ENCODE results near the gene RASSF10.

The RASSF10 gene

GRCh38 chr11:13030857-13031256, 21.7 kb downstream of the RASSF10 start:
- POLR2A ChIA-PET = interaction anchor here (0.6 kb wide), 1 partner anchor 30 kb away, joined by 8 read pairs; no protein-coding TSS in a partner anchor
- peaks cover 0 to 11% (median 5%) of the 10 kb centered on the region in 5 experiments for H3K27me3 ChIP-seq (replicated peaks in 2 of 5; ENCODE audit: control insufficient read depth in 4 of 5, insufficient read depth in 5 of 5, low read length in 4 of 5)
- H3K27ac ChIP-seq (ENCODE audit: insufficient read depth in 1 of 2, low read depth in 1 of 2, low read length in 2 of 2, poor library complexity in 1 of 2, severe bottlenecking in 2 of 2) = no peak overlapping the region
- CTCF ChIA-PET = no interaction called here
- no peak for DNase-seq
- H3K4me3 ChIP-seq (ENCODE audit: control insufficient read depth in 1 of 7, extremely low read depth in 1 of 7, insufficient read depth in 4 of 7, low read depth in 2 of 7, low read length in 6 of 7) = no peak overlapping the region
- no peaks in the 10 kb centered on the region for H3K4me1 ChIP-seq (ENCODE audit: control extremely low read depth in 1 of 4, control insufficient read depth in 4 of 4, insufficient read depth in 4 of 4, low read length in 3 of 4)
- H3K36me3 ChIP-seq (ENCODE audit: control insufficient read depth in 4 of 4, insufficient read depth in 4 of 4, low read length in 3 of 4) = no peaks in the 10 kb centered on the region
- H3K9me3 ChIP-seq (ENCODE audit: control extremely low read depth in 1 of 5, control insufficient read depth in 4 of 5, insufficient read depth in 2 of 5, low read depth in 1 of 5, low read length in 4 of 5) = peaks cover 0 to 3% (median 0%) of the 10 kb centered on the region in 5 experiments
- WGBS (ENCODE audit: insufficient coverage) = 90% methylated on average over 3 of the region's 3 CpGs

GRCh38 chr11:13031349-13031748, 22.2 kb downstream of the RASSF10 start:
- CTCF ChIA-PET = no interaction called here
- no peaks in the 10 kb centered on the region for H3K4me1 ChIP-seq (ENCODE audit: control extremely low read depth in 1 of 4, control insufficient read depth in 4 of 4, insufficient read depth in 4 of 4, low read length in 3 of 4)
- H3K9me3 ChIP-seq (ENCODE audit: control extremely low read depth in 1 of 5, control insufficient read depth in 4 of 5, insufficient read depth in 2 of 5, low read depth in 1 of 5, low read length in 4 of 5) = peaks cover 0 to 3% (median 0%) of the 10 kb centered on the region in 5 experiments
- H3K27me3 ChIP-seq (replicated peaks in 2 of 5; ENCODE audit: control insufficient read depth in 4 of 5, insufficient read depth in 5 of 5, low read length in 4 of 5) = peaks cover 0 to 13% (median 5%) of the 10 kb centered on the region in 5 experiments
- no peak for DNase-seq
- no peak overlapping the region for H3K27ac ChIP-seq (ENCODE audit: insufficient read depth in 1 of 2, low read depth in 1 of 2, low read length in 2 of 2, poor library complexity in 1 of 2, severe bottlenecking in 2 of 2)
- H3K36me3 ChIP-seq (ENCODE audit: control insufficient read depth in 4 of 4, insufficient read depth in 4 of 4, low read length in 3 of 4) = no peaks in the 10 kb centered on the region
- H3K4me3 ChIP-seq (ENCODE audit: control insufficient read depth in 1 of 7, extremely low read depth in 1 of 7, insufficient read depth in 4 of 7, low read depth in 2 of 7, low read length in 6 of 7) = no peak overlapping the region
- POLR2A ChIA-PET = no interaction called here

- H3K4me1 ChIP-seq (ENCODE audit: control extremely low read depth in 1 of 4, control insufficient read depth in 4 of 4, insufficient read depth in 4 of 4, low read length in 3 of 4) = no peaks in the 10 kb centered on the region
- ChIA-PET CTCF (no interaction called here), POLR2A (no interaction called here)
- peaks cover 0 to 11% (median 3%) of the 10 kb centered on the region in 5 experiments for H3K27me3 ChIP-seq (replicated peaks in 2 of 5; ENCODE audit: control insufficient read depth in 4 of 5, insufficient read depth in 5 of 5, low read length in 4 of 5)
- H3K36me3 ChIP-seq (ENCODE audit: control insufficient read depth in 4 of 4, insufficient read depth in 4 of 4, low read length in 3 of 4) = no peaks in the 10 kb centered on the region
- no peak overlapping the region for H3K4me3 ChIP-seq (ENCODE audit: control insufficient read depth in 1 of 7, extremely low read depth in 1 of 7, insufficient read depth in 4 of 7, low read depth in 2 of 7, low read length in 6 of 7)
- peaks cover 0 to 1% (median 0%) of the 10 kb centered on the region in 5 experiments for H3K9me3 ChIP-seq (ENCODE audit: control extremely low read depth in 1 of 5, control insufficient read depth in 4 of 5, insufficient read depth in 2 of 5, low read depth in 1 of 5, low read length in 4 of 5)
- DNase-seq = no peak
- WGBS (ENCODE audit: insufficient coverage) = 98% methylated on average over 4 of the region's 4 CpGs
- no peak overlapping the region for H3K27ac ChIP-seq (ENCODE audit: insufficient read depth in 1 of 2, low read depth in 1 of 2, low read length in 2 of 2, poor library complexity in 1 of 2, severe bottlenecking in 2 of 2)
Measured at GRCh38 chr11:13033760-13034533, 24.8 kb downstream of the RASSF10 start.

- Histone ChIP-seq H3K4me3 (ENCODE audit: control insufficient read depth in 1 of 7, extremely low read depth in 1 of 7, insufficient read depth in 4 of 7, low read depth in 2 of 7, low read length in 6 of 7) (no peak overlapping the region), H3K27ac (ENCODE audit: insufficient read depth in 1 of 2, low read depth in 1 of 2, low read length in 2 of 2, poor library complexity in 1 of 2, severe bottlenecking in 2 of 2) (no peak overlapping the region), H3K4me1 (ENCODE audit: control extremely low read depth in 1 of 4, control insufficient read depth in 4 of 4, insufficient read depth in 4 of 4, low read length in 3 of 4) (no peaks in the 10 kb centered on the region), H3K36me3 (ENCODE audit: control insufficient read depth in 4 of 4, insufficient read depth in 4 of 4, low read length in 3 of 4) (no peaks in the 10 kb centered on the region), H3K9me3 (ENCODE audit: control extremely low read depth in 1 of 5, control insufficient read depth in 4 of 5, insufficient read depth in 2 of 5, low read depth in 1 of 5, low read length in 4 of 5) (no peaks in the 10 kb centered on the region), H3K27me3 (replicated peaks in 2 of 5; ENCODE audit: control insufficient read depth in 4 of 5, insufficient read depth in 5 of 5, low read length in 4 of 5) (peaks cover 0 to 11% (median 4%) of the 10 kb centered on the region in 5 experiments)
- DNase-seq = no peak
- ChIA-PET POLR2A (no interaction called here), CTCF (no interaction called here)
- WGBS (ENCODE audit: insufficient coverage) = 80% methylated on average over 1 of the region's 4 CpGs
Measured at GRCh38 chr11:13035711-13036110, 26.6 kb downstream of the RASSF10 start.

GRCh38 chr11:13036235-13036634, 27.1 kb downstream of the RASSF10 start:
- Histone ChIP-seq H3K36me3 (ENCODE audit: control insufficient read depth in 4 of 4, insufficient read depth in 4 of 4, low read length in 3 of 4) (no peaks in the 10 kb centered on the region), H3K4me3 (ENCODE audit: control insufficient read depth in 1 of 7, extremely low read depth in 1 of 7, insufficient read depth in 4 of 7, low read depth in 2 of 7, low read length in 6 of 7) (no peak overlapping the region), H3K27ac (ENCODE audit: insufficient read depth in 1 of 2, low read depth in 1 of 2, low read length in 2 of 2, poor library complexity in 1 of 2, severe bottlenecking in 2 of 2) (no peak overlapping the region), H3K27me3 (replicated peaks in 2 of 5; ENCODE audit: control insufficient read depth in 4 of 5, insufficient read depth in 5 of 5, low read length in 4 of 5) (peaks cover 0 to 8% (median 4%) of the 10 kb centered on the region in 5 experiments), H3K4me1 (ENCODE audit: control extremely low read depth in 1 of 4, control insufficient read depth in 4 of 4, insufficient read depth in 4 of 4, low read length in 3 of 4) (no peaks in the 10 kb centered on the region), H3K9me3 (ENCODE audit: control extremely low read depth in 1 of 5, control insufficient read depth in 4 of 5, insufficient read depth in 2 of 5, low read depth in 1 of 5, low read length in 4 of 5) (no peaks in the 10 kb centered on the region)
- ChIA-PET CTCF (interaction anchor here (1.1 kb wide), 1 partner anchor 11 kb away, joined by 3 read pairs; no protein-coding TSS in a partner anchor), POLR2A (no interaction called here)
- no peak for DNase-seq

- ChIA-PET POLR2A (no interaction called here), CTCF (no interaction called here)
- Histone ChIP-seq H3K9me3 (ENCODE audit: control extremely low read depth in 1 of 5, control insufficient read depth in 4 of 5, insufficient read depth in 2 of 5, low read depth in 1 of 5, low read length in 4 of 5) (no peaks in the 10 kb centered on the region), H3K27ac (ENCODE audit: insufficient read depth in 1 of 2, low read depth in 1 of 2, low read length in 2 of 2, poor library complexity in 1 of 2, severe bottlenecking in 2 of 2) (no peak overlapping the region), H3K4me3 (ENCODE audit: control insufficient read depth in 1 of 7, extremely low read depth in 1 of 7, insufficient read depth in 4 of 7, low read depth in 2 of 7, low read length in 6 of 7) (no peak overlapping the region), H3K27me3 (replicated peaks in 2 of 5; ENCODE audit: control insufficient read depth in 4 of 5, insufficient read depth in 5 of 5, low read length in 4 of 5) (peaks cover 0 to 8% (median 4%) of the 10 kb centered on the region in 5 experiments), H3K36me3 (ENCODE audit: control insufficient read depth in 4 of 4, insufficient read depth in 4 of 4, low read length in 3 of 4) (no peaks in the 10 kb centered on the region), H3K4me1 (ENCODE audit: control extremely low read depth in 1 of 4, control insufficient read depth in 4 of 4, insufficient read depth in 4 of 4, low read length in 3 of 4) (no peaks in the 10 kb centered on the region)
- WGBS (ENCODE audit: insufficient coverage) = 97% methylated on average over 6 of the region's 7 CpGs
- no peak for DNase-seq
Measured at GRCh38 chr11:13038366-13038765, 29.2 kb downstream of the RASSF10 start.

- H3K27ac ChIP-seq (ENCODE audit: insufficient read depth in 1 of 2, low read depth in 1 of 2, low read length in 2 of 2, poor library complexity in 1 of 2, severe bottlenecking in 2 of 2) = no peak overlapping the region
- H3K4me3 ChIP-seq (ENCODE audit: control insufficient read depth in 1 of 7, extremely low read depth in 1 of 7, insufficient read depth in 4 of 7, low read depth in 2 of 7, low read length in 6 of 7) = no peak overlapping the region
- ChIA-PET POLR2A (no interaction called here), CTCF (no interaction called here)
- H3K27me3 ChIP-seq (replicated peaks in 2 of 5; ENCODE audit: control insufficient read depth in 4 of 5, insufficient read depth in 5 of 5, low read length in 4 of 5) = peaks cover 0 to 8% (median 4%) of the 10 kb centered on the region in 5 experiments
- DNase-seq = no peak
- no peaks in the 10 kb centered on the region for H3K36me3 ChIP-seq (ENCODE audit: control insufficient read depth in 4 of 4, insufficient read depth in 4 of 4, low read length in 3 of 4)
- 95% methylated on average over 4 of the region's 5 CpGs for WGBS (ENCODE audit: insufficient coverage)
- no peaks in the 10 kb centered on the region for H3K9me3 ChIP-seq (ENCODE audit: control extremely low read depth in 1 of 5, control insufficient read depth in 4 of 5, insufficient read depth in 2 of 5, low read depth in 1 of 5, low read length in 4 of 5)
- H3K4me1 ChIP-seq (ENCODE audit: control extremely low read depth in 1 of 4, control insufficient read depth in 4 of 4, insufficient read depth in 4 of 4, low read length in 3 of 4) = no peaks in the 10 kb centered on the region
Measured at GRCh38 chr11:13039126-13039525, 30.0 kb downstream of the RASSF10 start.

Data from common myeloid progenitor, CD34-positive (primary cell).